Heart right ventricle (tissue), 16 donors: Measurements from ENCODE around the gene TJP3. TPM values are rescaled to one million over a fixed set of nuclear protein-coding genes. Genes with fewer than 3 reads are reported as not detected.
A peak's percentile ranks its signal among the peaks of the same experiment; 100 is the strongest.

Source experiments
- ATAC-seq, 8 donors: fragments of 200-7000 bp; cut with Tn5 transposase; one replicate each; pipeline ENCODE4 v1.9.1; 2020; ENCODE audit warnings: mild to moderate bottlenecking in 8 of 8, moderate library complexity in 8 of 8, moderate number of reproducible peaks in 1 of 8
- DNase-seq, 2 donors: peaks; one replicate each; pipeline ENCODE4 v3.0.0-alpha.2; 2020
- H3K27ac ChIP-seq, 10 donors: fragments of 200-600 bp; sonication (generic) in 2 of 10; one replicate each; pipeline versions ENCODE4 v1.5.0 to v1.8.0; 2020 to 2022; ENCODE audit warnings: mild to moderate bottlenecking in 3 of 10
- H3K27me3 ChIP-seq, 7 donors: fragments of 200-600 bp; one replicate each; pipeline ENCODE4 v1.8.0; 2021 to 2022; ENCODE audit warnings: mild to moderate bottlenecking in 2 of 7
- H3K36me3 ChIP-seq, 9 donors: fragments of 200-600 bp; sonication (generic) in 1 of 9; one replicate each; pipeline versions ENCODE4 v1.5.0 to v1.8.0; 2020 to 2022; ENCODE audit warnings: mild to moderate bottlenecking in 2 of 9
- H3K4me1 ChIP-seq, 9 donors: fragments of 200-600 bp; sonication (generic) in 1 of 9; one replicate each; pipeline versions ENCODE4 v1.5.0 to v1.8.0; 2020 to 2022; ENCODE audit warnings: mild to moderate bottlenecking in 4 of 9
- H3K4me3 ChIP-seq, 10 donors: fragments of 200-600 bp; sonication (generic) in 2 of 10; one replicate each; pipeline versions ENCODE4 v1.5.0 to v1.8.0; 2020 to 2022; ENCODE audit warnings: mild to moderate bottlenecking in 7 of 10, moderate library complexity in 2 of 10
- H3K9me3 ChIP-seq, 11 donors: fragments of 200-600 bp in 10 of 11; sonication (generic) in 2 of 11; one replicate each; pipeline versions ENCODE4 v1.5.0 to v1.8.0; 2013 to 2022; ENCODE audit warnings: mild to moderate bottlenecking in 2 of 11, control low read depth in 1 of 11, moderate library complexity in 1 of 11
- WGBS, 2 donors: extraction: QIAGEN DNeasy Blood & Tissue Kit; methylation state at CpG; one replicate each; pipeline ENCODE4 v1.1.7; 2013; ENCODE audit warnings: inconsistent platforms in 1 of 2; 5-methylcytosine and 5-hydroxymethylcytosine counted together
- intact Hi-C, 10 donors: fragments of 100-400 bp; cut with DNase I; formaldehyde crosslinking; loops; one replicate each; pipeline versions ENCODE4 v1.11.1 to v1.14.2; 2022
- polyA plus RNA-seq, 2 donors: library from polyadenylated mRNA; stranded (reverse); fragments of 200-250 nt; gene quantifications; one replicate each; pipeline ENCODE4 v1.2.3, GENCODE V29; 2013
- total RNA-seq, 10 donors: library from RNA; stranded (reverse); fragmentation: NEBNext Ultra II Directional in 3 of 10; extraction: Animal tissue kit (Norgen Biotek cat#: 25700) in 3 of 10; gene quantifications; one replicate each; pipeline versions ENCODE4 v1.2.1 to v1.2.4, GENCODE V29; 2021 to 2023
- TF ChIP-seq, protein P1 (sequence below), 9 donors: fragments of 200-600 bp; sonication (generic) in 2 of 9; IDR thresholded peaks; one replicate each; pipeline versions ENCODE4 v1.5.0 to v1.8.0; 2021 to 2022; ENCODE audit warnings: antibody characterized with exemption in 9 of 9, mild to moderate bottlenecking in 5 of 9, moderate library complexity in 1 of 9
- donor health status: Arrhythmogenic right ventricular cardiomyopathy.
- donor health status: ischemic (EF 13 %, LVEDD 7.1; RV severe dilation, severe dysfunction).
- donor health status: healthy with polysubstance abuse.
- donor health status: DM: no; HTN: yes; CAD: no.
- donor health status: DM: no; HTN: no; CAD: no.
- donor health status: ischemic (EF 25% LVEDD 6.9; RV normal size, moderate dysfunction).
- donor health status: ischemic (EF 25% LVEDD 5.7; RV mildly dilated, moderate dysfunction).
- donor health status: healthy.
- donor health status: DM: yes; HTN: yes; CAD: no.
- donor health status: Ischemic cardiomyopathy.
- donor health status: ischemic (EF 35%, LVEDD 5.7; RV mildly dilated, moderate dysfunction).
- donor health status: nonischemic (EF 11% LVEDD 7.7; RV severe dilation, severe dysfunction).
- donor health status: DM: yes; HTN: yes; CAD: no.
- donor health status: PGD.
- donor health status: ischemic (EF 29% LVEDD 5.4; RV normal size, mild dysfunction).
- donor health status: nonischemic (EF 23%, LVEDD 6.1; RV moderate dilation, normal function).

The TJP3 gene
- total and polyA plus RNA-seq, 12 donors: 0.06 to 0.49 (median 0.25) TPM; not detected in 8

DNA sequence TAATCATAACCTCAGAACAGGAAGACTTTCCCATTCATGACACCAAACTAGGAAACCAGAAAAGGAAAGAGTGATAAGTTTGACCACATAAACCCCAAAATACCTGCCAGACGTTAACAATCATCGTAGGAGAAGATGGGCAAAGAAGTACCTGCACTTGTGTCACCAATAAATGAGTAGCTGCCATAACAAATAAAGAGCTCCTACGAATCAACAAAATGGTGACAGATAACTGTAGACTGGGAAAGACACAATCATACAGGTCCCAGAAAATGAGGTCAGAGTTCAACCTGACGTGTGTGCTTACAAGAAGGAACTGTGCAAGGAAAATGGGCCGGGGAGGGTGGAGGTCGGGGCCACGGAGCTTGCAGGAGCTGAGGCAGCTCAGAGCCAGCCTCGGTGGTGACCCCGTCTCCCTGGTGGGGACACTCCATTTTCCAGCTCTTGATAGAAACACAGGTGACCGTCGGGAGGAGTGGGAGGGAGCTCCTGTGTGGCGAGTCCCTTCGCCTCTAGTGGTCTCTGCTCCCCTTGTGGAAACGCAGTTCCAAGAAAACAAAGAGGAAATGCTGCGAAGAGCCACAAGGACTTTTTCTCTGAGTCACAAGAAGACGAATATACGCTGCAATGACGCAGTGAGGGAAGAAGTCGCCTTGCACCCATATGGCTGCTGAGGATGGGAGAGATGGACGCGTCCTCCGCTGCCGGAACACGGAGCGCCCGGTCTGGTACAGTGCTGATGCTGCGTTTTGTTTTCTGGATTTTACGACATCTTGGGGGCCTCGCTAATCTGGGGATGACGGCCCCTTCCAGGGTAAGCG, 17.4 kb upstream of the TJP3 start:
- WGBS, 2 donors: 96 to 97% methylated on average over 31 of the region's 31 CpGs
- TF ChIP-seq, protein P1, sequence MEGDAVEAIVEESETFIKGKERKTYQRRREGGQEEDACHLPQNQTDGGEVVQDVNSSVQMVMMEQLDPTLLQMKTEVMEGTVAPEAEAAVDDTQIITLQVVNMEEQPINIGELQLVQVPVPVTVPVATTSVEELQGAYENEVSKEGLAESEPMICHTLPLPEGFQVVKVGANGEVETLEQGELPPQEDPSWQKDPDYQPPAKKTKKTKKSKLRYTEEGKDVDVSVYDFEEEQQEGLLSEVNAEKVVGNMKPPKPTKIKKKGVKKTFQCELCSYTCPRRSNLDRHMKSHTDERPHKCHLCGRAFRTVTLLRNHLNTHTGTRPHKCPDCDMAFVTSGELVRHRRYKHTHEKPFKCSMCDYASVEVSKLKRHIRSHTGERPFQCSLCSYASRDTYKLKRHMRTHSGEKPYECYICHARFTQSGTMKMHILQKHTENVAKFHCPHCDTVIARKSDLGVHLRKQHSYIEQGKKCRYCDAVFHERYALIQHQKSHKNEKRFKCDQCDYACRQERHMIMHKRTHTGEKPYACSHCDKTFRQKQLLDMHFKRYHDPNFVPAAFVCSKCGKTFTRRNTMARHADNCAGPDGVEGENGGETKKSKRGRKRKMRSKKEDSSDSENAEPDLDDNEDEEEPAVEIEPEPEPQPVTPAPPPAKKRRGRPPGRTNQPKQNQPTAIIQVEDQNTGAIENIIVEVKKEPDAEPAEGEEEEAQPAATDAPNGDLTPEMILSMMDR (IDR thresholded peaks at IDR 0.05): no peak
- Histone ChIP-seq H3K27ac (no peak overlapping the region), H3K4me1 (peaks cover 0 to 38% (median 12%) of the 10 kb centered on the region in 9 donors), H3K9me3 (peaks cover 0 to 13% (median 0%) of the 10 kb centered on the region in 11 donors), H3K36me3 (peaks cover 0 to 22% (median 0%) of the 10 kb centered on the region in 9 donors), H3K4me3 (no peak overlapping the region), H3K27me3 (no peaks in the 10 kb centered on the region)
- DNase-seq (no peak), ATAC-seq (no peak)
- intact Hi-C loops: no loop called here

- Histone ChIP-seq H3K27ac (no peak overlapping the region), H3K9me3 (peaks cover 0 to 13% (median 0%) of the 10 kb centered on the region in 11 donors), H3K4me3 (no peak overlapping the region), H3K36me3 (peaks cover 0 to 27% (median 0%) of the 10 kb centered on the region in 9 donors), H3K27me3 (no peaks in the 10 kb centered on the region), H3K4me1 (peaks cover 0 to 38% (median 12%) of the 10 kb centered on the region in 9 donors)
- DNase-seq (no peak), ATAC-seq (no peak)
- TF ChIP-seq, protein P1 (IDR thresholded peaks at IDR 0.05): no peak
- intact Hi-C loops: no loop called here
- 94 to 95% methylated on average over 16 of the region's 16 CpGs for WGBS, 2 donors
Measured at GRCh38 chr19:3691372-3691716, 16.8 kb upstream of the TJP3 start.

DNA sequence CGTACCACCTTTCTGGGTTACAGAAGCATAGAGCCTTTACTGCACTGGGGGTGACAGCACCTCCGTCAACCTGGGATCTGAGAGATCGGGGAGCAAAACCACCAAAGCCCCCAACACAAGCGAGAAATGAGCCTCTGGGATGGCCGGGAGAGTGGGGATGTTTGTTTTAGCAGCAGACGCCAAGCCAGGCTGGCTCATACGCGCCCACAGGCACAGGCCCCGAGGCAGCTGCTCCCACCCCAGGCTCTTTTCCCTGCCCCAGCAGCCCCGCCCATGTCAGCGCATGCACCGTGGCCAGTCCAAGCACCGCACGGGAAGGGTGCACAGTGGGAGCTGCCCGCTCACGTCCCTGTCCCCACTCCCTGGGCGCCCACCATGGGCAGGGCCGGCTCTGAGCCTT, 16.5 kb upstream of the TJP3 start:
- DNase-seq (no peak), ATAC-seq (no peak)
- Histone ChIP-seq H3K4me3 (no peak overlapping the region), H3K9me3 (peaks cover 0 to 13% (median 0%) of the 10 kb centered on the region in 11 donors), H3K27me3 (no peaks in the 10 kb centered on the region), H3K36me3 (peaks cover 0 to 27% (median 0%) of the 10 kb centered on the region in 9 donors), H3K4me1 (peaks cover 0 to 37% (median 12%) of the 10 kb centered on the region in 9 donors), H3K27ac (no peak overlapping the region)
- WGBS, 2 donors: 97% methylated on average over 18 of the region's 18 CpGs
- intact Hi-C loops: no loop called here
- TF ChIP-seq, protein P1 (IDR thresholded peaks at IDR 0.05): no peak

GRCh38 chr19:3692141-3693024, 15.8 kb upstream of the TJP3 start:
- 93 to 95% methylated on average over 23 to 25 of the region's 25 CpGs for WGBS, 2 donors
- ATAC-seq: peak in 4 of 8 donors; percentile 12 to 40 (median 23)
- Histone ChIP-seq H3K4me1 (peaks cover 0 to 32% (median 12%) of the 10 kb centered on the region in 9 donors), H3K4me3 (no peak overlapping the region), H3K36me3 (peaks cover 0 to 27% (median 0%) of the 10 kb centered on the region in 9 donors), H3K27ac (peak overlapping the region in 2 of 10 donors; percentile 37 to 58), H3K9me3 (peaks cover 0 to 13% (median 0%) of the 10 kb centered on the region in 11 donors), H3K27me3 (no peaks in the 10 kb centered on the region)
- no peak for DNase-seq
- intact Hi-C loops: no loop called here
- TF ChIP-seq, protein P1 (IDR thresholded peaks at IDR 0.05): peak; percentile 12 to 60 (median 50)
